PC-9 (cell line): ENCODE results near the gene MICAL2.

Experiments used
- EZH2 ChIP-seq: fragments of 200-600 bp; sonication (generic); IDR thresholded peaks from 2 replicates; pipeline ENCODE4 v1.8.0; 2017; ENCODE audit warnings: antibody characterized with exemption, low read depth
- TF ChIP-seq, protein P1 (sequence below): fragments of 200-600 bp; sonication (generic); conservative IDR thresholded peaks from 2 replicates; pipeline ENCODE4 v1.6.1; 2017; ENCODE audit warnings: mixed run types, antibody characterized with exemption, mild to moderate bottlenecking, moderate library complexity

GRCh38 chr11:12232160-12232559 is 121.8 kb downstream of the MICAL2 start:
- TF ChIP-seq, protein P1, sequence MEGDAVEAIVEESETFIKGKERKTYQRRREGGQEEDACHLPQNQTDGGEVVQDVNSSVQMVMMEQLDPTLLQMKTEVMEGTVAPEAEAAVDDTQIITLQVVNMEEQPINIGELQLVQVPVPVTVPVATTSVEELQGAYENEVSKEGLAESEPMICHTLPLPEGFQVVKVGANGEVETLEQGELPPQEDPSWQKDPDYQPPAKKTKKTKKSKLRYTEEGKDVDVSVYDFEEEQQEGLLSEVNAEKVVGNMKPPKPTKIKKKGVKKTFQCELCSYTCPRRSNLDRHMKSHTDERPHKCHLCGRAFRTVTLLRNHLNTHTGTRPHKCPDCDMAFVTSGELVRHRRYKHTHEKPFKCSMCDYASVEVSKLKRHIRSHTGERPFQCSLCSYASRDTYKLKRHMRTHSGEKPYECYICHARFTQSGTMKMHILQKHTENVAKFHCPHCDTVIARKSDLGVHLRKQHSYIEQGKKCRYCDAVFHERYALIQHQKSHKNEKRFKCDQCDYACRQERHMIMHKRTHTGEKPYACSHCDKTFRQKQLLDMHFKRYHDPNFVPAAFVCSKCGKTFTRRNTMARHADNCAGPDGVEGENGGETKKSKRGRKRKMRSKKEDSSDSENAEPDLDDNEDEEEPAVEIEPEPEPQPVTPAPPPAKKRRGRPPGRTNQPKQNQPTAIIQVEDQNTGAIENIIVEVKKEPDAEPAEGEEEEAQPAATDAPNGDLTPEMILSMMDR: no peak
- no peak for TF ChIP-seq EZH2
